PFSK-1 (cell line): ENCODE measurements around the gene GRID1.

Source experiments
- FOXP2 ChIP-seq: optimal IDR thresholded peaks from 2 replicates; pipeline ENCODE3; 2011; ENCODE audit warnings: borderline replicate concordance, control low read depth, inconsistent platforms; ENCODE audit not compliant: insufficient read depth; ENCODE audit errors: extremely low read length, extremely low read depth
- POLR2AphosphoS5 ChIP-seq: IDR thresholded peaks from 2 replicates; pipeline ENCODE4 v1.6.1; 2012; ENCODE audit warnings: low read depth, mild to moderate bottlenecking, control low read depth, low read length, moderate library complexity
- SIN3A ChIP-seq: IDR thresholded peaks from 2 replicates; pipeline ENCODE4 v1.6.1; 2012; ENCODE audit warnings: mild to moderate bottlenecking, low read length, moderate library complexity, borderline replicate concordance; ENCODE audit not compliant: insufficient read depth
- TAF1 ChIP-seq: IDR thresholded peaks from 2 replicates; pipeline ENCODE4 v1.6.1; 2012; ENCODE audit warnings: low read length, control low read depth, borderline replicate concordance; ENCODE audit not compliant: insufficient read depth
- TF ChIP-seq, protein P1 (sequence below), 2 experiments: IDR thresholded peaks; 2 replicates each; pipeline versions ENCODE4 v1.6.1 to v1.8.0; 2011 to 2012; ENCODE audit warnings: low read depth in 2 of 2, low read length in 2 of 2, control low read depth in 1 of 2, inconsistent platforms in 1 of 2, mild to moderate bottlenecking in 1 of 2, moderate library complexity in 1 of 2; ENCODE audit not compliant: insufficient read depth in 1 of 2

The GRID1 gene

DNA sequence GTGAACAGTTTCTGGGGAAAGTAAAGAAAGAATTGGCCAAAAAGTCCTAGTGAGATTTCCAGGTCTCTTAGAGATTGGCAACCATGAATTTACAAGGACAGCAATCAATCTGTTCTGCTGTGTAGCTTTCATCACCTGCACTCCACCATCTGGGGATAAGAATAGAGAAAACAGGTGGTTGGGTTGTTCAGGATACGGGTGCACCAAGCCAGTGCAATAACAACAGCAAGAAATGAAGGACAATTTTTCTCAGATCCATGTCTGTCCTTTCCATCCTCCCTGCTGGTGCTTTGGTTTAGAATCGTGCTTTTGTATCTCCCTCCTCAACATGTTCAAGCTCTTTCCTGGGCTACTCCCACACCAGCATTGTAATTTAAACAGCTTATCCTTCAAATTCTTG, 787.7 kb downstream of the GRID1 start:
- TF ChIP-seq POLR2AphosphoS5 = no peak
- no peak for TF ChIP-seq TAF1
- TF ChIP-seq, protein P1, sequence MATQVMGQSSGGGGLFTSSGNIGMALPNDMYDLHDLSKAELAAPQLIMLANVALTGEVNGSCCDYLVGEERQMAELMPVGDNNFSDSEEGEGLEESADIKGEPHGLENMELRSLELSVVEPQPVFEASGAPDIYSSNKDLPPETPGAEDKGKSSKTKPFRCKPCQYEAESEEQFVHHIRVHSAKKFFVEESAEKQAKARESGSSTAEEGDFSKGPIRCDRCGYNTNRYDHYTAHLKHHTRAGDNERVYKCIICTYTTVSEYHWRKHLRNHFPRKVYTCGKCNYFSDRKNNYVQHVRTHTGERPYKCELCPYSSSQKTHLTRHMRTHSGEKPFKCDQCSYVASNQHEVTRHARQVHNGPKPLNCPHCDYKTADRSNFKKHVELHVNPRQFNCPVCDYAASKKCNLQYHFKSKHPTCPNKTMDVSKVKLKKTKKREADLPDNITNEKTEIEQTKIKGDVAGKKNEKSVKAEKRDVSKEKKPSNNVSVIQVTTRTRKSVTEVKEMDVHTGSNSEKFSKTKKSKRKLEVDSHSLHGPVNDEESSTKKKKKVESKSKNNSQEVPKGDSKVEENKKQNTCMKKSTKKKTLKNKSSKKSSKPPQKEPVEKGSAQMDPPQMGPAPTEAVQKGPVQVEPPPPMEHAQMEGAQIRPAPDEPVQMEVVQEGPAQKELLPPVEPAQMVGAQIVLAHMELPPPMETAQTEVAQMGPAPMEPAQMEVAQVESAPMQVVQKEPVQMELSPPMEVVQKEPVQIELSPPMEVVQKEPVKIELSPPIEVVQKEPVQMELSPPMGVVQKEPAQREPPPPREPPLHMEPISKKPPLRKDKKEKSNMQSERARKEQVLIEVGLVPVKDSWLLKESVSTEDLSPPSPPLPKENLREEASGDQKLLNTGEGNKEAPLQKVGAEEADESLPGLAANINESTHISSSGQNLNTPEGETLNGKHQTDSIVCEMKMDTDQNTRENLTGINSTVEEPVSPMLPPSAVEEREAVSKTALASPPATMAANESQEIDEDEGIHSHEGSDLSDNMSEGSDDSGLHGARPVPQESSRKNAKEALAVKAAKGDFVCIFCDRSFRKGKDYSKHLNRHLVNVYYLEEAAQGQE (IDR thresholded peaks at IDR 0.05; ENCODE audit: insufficient read depth in 1 of 2, low read depth in 2 of 2, low read length in 2 of 2) = no peak
- TF ChIP-seq SIN3A = no peak
- no peak for TF ChIP-seq FOXP2

DNA sequence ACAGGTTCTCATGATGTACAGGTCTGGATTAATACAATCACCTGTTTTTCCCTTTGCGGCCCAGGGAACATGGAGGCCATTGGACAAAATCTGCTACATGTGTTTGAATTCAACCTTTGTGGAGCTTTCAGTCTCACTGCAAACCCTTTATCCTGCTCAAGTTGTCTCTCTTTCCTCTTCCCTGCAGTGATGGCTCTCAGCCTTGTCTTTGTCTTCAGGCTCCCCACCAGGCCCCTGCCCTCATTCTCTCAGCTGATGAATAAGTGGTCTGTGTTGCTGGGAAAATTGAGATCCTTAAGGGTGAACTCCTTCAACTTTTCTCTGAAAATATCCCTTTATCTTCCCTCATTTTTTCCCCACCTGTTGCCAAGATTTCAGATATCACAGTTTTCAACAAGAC, 791.2 kb downstream of the GRID1 start:
- TF ChIP-seq FOXP2 = no peak
- TF ChIP-seq TAF1 = no peak
- no peak for TF ChIP-seq SIN3A
- no peak for TF ChIP-seq POLR2AphosphoS5
- TF ChIP-seq, protein P1 (IDR thresholded peaks at IDR 0.05; ENCODE audit: insufficient read depth in 1 of 2, low read depth in 2 of 2, low read length in 2 of 2) = no peak

DNA sequence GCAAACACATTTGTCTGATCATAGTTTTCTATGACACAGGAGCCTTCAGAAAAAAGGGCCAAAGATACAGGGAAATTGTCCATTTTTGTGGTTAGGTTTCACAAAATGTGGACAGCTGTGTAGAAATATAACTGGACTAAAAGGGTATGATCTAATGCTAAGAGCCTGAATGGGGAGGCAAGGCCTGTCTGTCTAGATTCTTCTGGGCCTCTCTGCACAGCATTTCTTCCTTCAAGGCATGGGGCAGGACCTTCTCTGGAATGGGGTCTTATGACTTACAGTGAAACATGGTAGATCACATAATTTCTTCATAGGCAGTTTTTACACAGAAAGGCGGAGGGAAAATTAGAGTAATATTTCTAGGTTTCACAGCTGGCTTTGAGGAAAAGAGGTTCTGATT, 795.7 kb downstream of the GRID1 start:
- TF ChIP-seq, protein P1 (IDR thresholded peaks at IDR 0.05; ENCODE audit: insufficient read depth in 1 of 2, low read depth in 2 of 2, low read length in 2 of 2) = no peak
- TF ChIP-seq SIN3A (no peak), POLR2AphosphoS5 (no peak), FOXP2 (no peak)

DNA sequence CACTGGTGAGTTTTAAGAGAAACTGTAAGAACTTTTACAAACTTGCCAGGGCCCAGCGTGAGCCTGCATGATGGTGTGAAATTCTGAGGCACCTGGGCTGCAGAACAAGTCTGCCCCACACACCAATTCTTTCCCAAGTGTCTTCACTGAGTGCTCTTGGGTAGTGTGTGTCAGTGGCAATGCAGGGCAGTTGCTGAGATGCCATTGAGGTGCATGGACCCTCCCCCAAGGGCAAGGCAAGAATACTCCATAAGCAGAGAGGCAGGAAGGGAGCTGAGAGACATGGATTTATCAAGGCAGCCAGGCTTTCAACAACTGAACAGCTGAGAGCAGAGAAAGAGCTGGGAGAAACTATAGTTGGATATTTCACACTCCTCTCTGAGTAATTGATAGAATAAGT, 801.2 kb downstream of the GRID1 start:
- no peak for TF ChIP-seq FOXP2
- no peak for TF ChIP-seq TAF1
- TF ChIP-seq, protein P1 (IDR thresholded peaks at IDR 0.05; ENCODE audit: insufficient read depth in 1 of 2, low read depth in 2 of 2, low read length in 2 of 2) = no peak
- TF ChIP-seq SIN3A = no peak
- no peak for TF ChIP-seq POLR2AphosphoS5

DNA sequence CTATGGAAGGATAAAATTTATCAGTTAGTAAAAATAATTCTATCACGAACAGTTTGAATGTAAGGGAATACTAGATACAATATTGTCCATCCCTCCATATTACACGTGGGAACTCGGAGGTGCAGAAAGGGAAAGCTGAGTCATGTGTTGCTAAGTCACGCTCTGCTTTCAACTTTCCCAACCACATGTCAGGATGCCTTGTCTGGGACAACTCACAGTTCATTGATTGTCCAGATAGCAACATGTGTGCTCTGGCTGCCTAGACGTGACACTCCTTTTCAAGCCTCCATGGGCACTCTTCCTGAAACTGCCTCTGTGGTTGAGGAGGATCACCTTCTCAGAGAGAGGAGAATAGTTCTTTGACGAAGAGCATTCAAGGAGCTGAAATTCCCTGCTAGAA, 808.1 kb downstream of the GRID1 start:
- no peak for TF ChIP-seq POLR2AphosphoS5
- no peak for TF ChIP-seq TAF1
- TF ChIP-seq, protein P1 (IDR thresholded peaks at IDR 0.05; ENCODE audit: insufficient read depth in 1 of 2, low read depth in 2 of 2, low read length in 2 of 2) = no peak
- no peak for TF ChIP-seq SIN3A
- no peak for TF ChIP-seq FOXP2
